Measurements from ENCODE around the gene P3H1.

DNA sequence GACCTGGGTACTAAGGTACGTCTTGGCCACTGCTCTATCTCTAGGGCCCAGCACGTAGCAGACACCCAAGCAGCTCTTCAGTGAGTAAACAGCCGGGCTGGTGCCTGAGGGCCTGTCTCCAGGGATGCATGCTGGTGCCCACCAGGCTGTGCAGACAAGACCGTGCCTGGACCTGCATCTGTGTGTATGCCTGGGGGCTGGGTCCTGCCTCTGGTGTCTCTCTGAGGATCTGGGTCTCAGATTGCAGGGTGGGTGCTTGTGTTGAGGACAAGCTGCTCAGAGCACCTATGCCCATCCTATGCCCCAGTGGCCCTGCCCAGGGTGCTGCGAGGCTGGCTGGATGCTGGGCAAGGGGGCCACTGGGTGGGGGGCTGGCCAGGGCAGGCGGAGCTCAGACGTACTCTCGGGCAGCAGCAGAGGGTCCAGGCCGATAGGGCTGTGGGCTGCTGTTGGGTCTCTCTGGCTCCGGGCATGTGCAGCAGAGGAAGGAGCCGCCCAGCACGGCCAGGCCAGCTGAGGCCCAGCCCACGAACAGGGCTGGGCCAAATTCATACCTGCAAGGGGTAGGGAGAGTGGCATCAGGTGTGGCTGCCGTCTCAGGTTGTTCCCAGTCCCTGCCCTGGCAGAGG, 31.2 kb downstream of the P3H1 start:
- TF ChIP-seq, protein P1, sequence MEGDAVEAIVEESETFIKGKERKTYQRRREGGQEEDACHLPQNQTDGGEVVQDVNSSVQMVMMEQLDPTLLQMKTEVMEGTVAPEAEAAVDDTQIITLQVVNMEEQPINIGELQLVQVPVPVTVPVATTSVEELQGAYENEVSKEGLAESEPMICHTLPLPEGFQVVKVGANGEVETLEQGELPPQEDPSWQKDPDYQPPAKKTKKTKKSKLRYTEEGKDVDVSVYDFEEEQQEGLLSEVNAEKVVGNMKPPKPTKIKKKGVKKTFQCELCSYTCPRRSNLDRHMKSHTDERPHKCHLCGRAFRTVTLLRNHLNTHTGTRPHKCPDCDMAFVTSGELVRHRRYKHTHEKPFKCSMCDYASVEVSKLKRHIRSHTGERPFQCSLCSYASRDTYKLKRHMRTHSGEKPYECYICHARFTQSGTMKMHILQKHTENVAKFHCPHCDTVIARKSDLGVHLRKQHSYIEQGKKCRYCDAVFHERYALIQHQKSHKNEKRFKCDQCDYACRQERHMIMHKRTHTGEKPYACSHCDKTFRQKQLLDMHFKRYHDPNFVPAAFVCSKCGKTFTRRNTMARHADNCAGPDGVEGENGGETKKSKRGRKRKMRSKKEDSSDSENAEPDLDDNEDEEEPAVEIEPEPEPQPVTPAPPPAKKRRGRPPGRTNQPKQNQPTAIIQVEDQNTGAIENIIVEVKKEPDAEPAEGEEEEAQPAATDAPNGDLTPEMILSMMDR (IDR thresholded peaks at IDR 0.05): no peak
- TF ChIP-seq POLR2A (IDR thresholded peaks at IDR 0.05): no peak

Data from thyroid gland (tissue), 4 donors.